HEK293T (cell line): ENCODE results near the gene KPTN.

Experiments used
- CTCF ChIA-PET: fragments of 350-600 bp; formaldehyde crosslinking; extraction: SDS; loops from one replicate; lab custom pipeline; 2021; ENCODE audit warnings: antibody characterized with exemption, inconsistent platforms; lab: Yijun Ruan, JAX
- POLR2A ChIA-PET: fragments of 350-600 bp; formaldehyde crosslinking; extraction: SDS; loops from one replicate; lab custom pipeline; 2020; ENCODE audit warnings: antibody characterized with exemption, inconsistent platforms; lab: Yijun Ruan, JAX
- DNase-seq: peaks from one replicate; pipeline ENCODE4 v3.0.0; 2012; ENCODE audit warnings: mixed read lengths; ENCODE audit errors: extremely low spot score
- ARNT ChIP-seq: fragments of 450-650 bp; IDR thresholded peaks from 2 replicates; pipeline ENCODE4 v1.6.1; 2017; ENCODE audit warnings: mild to moderate bottlenecking
- BHLHE40 ChIP-seq: fragments of 450-650 bp; IDR thresholded peaks from 2 replicates; pipeline ENCODE4 v1.6.1; 2016; ENCODE audit warnings: mild to moderate bottlenecking, moderate library complexity, borderline replicate concordance
- CTBP1 ChIP-seq: fragments of 450-650 bp; IDR thresholded peaks from 2 replicates; pipeline ENCODE4 v1.6.1; 2016; ENCODE audit warnings: borderline replicate concordance
- ELF4 ChIP-seq: fragments of 450-650 bp; IDR thresholded peaks from 2 replicates; pipeline ENCODE4 v1.6.1; 2017; ENCODE audit warnings: antibody characterized with exemption
- FOXA1 ChIP-seq: fragments of 450-650 bp; IDR thresholded peaks from 2 replicates; pipeline ENCODE4 v1.6.1; 2016; ENCODE audit warnings: mild to moderate bottlenecking
- FOXK2 ChIP-seq: fragments of 450-650 bp; IDR thresholded peaks from 2 replicates; pipeline ENCODE4 v1.6.1; 2016; ENCODE audit warnings: mild to moderate bottlenecking
- FOXM1 ChIP-seq: fragments of 450-650 bp; IDR thresholded peaks from 2 replicates; pipeline ENCODE4 v1.6.1; 2017; ENCODE audit warnings: mild to moderate bottlenecking, borderline replicate concordance
- HDGF ChIP-seq: fragments of 450-650 bp; IDR thresholded peaks from 2 replicates; pipeline ENCODE4 v1.6.1; 2017; ENCODE audit warnings: antibody characterized with exemption, borderline replicate concordance
- L3MBTL2 ChIP-seq: fragments of 450-650 bp; conservative IDR thresholded peaks from 2 replicates; pipeline ENCODE4 v1.6.1; 2016; ENCODE audit warnings: mild to moderate bottlenecking
- LEF1 ChIP-seq: fragments of 450-650 bp; IDR thresholded peaks from 2 replicates; pipeline ENCODE4 v1.6.1; 2017; ENCODE audit warnings: mild to moderate bottlenecking, borderline replicate concordance
- NFRKB ChIP-seq: fragments of 450-650 bp; IDR thresholded peaks from 2 replicates; pipeline ENCODE4 v1.6.1; 2016; ENCODE audit warnings: mild to moderate bottlenecking, moderate library complexity
- SP1 ChIP-seq: fragments of 450-650 bp; IDR thresholded peaks from 2 replicates; pipeline ENCODE4 v1.6.1; 2017
- SUZ12 ChIP-seq: fragments of 450-650 bp; IDR thresholded peaks from 2 replicates; pipeline ENCODE4 v1.6.1; 2016; ENCODE audit warnings: mild to moderate bottlenecking
- TARDBP ChIP-seq: fragments of 450-650 bp; IDR thresholded peaks from 2 replicates; pipeline ENCODE4 v1.6.1; 2016
- ZNF384 ChIP-seq: fragments of 450-650 bp; IDR thresholded peaks from 2 replicates; pipeline ENCODE4 v1.6.1; 2016
- TF ChIP-seq, protein P1 (sequence below): fragments of 450-650 bp; IDR thresholded peaks from 2 replicates; pipeline ENCODE4 v1.6.1; 2016

The KPTN gene

DNA sequence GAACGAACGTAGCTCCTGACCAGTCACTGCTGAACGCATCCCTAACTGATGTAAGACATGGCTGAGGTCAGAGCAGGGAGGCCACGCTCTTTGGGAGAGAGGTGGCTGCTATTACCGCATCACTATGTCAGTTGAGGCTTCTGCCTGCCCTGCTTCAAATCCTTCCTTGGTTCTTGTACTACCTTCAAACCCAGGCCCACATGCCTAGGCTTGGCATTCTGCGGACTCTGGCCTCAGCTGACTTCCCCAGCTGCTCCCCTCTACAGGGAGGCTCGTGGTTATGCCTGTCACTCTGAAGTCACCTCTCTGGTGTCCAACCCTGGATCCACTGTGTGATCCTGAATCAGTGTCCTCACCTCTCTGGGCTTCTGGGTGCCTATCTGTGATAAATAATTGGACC lies 49.9 kb downstream of the KPTN start:
- CTCF ChIA-PET = interaction anchor here (0.5 to 0.8 kb wide), 3 partner anchors 50 to 274 kb away, joined by 3 to 4 read pairs (median 4); no protein-coding TSS in a partner anchor
- no peak for TF ChIP-seq ARNT
- no peak for TF ChIP-seq BHLHE40
- no peak for TF ChIP-seq FOXM1
- TF ChIP-seq L3MBTL2 = no peak
- no peak for TF ChIP-seq ZNF384
- no peak for TF ChIP-seq HDGF
- TF ChIP-seq, protein P1, sequence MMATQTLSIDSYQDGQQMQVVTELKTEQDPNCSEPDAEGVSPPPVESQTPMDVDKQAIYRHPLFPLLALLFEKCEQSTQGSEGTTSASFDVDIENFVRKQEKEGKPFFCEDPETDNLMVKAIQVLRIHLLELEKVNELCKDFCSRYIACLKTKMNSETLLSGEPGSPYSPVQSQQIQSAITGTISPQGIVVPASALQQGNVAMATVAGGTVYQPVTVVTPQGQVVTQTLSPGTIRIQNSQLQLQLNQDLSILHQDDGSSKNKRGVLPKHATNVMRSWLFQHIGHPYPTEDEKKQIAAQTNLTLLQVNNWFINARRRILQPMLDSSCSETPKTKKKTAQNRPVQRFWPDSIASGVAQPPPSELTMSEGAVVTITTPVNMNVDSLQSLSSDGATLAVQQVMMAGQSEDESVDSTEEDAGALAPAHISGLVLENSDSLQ = no peak
- no peak for TF ChIP-seq SP1
- no peak for TF ChIP-seq NFRKB
- no peak for TF ChIP-seq FOXK2
- no peak for TF ChIP-seq FOXA1
- TF ChIP-seq TARDBP = no peak
- TF ChIP-seq SUZ12 = no peak
- TF ChIP-seq CTBP1 = no peak
- TF ChIP-seq ELF4 = no peak
- TF ChIP-seq LEF1 = no peak
- no peak for DNase-seq
- POLR2A ChIA-PET = no interaction called here

DNA sequence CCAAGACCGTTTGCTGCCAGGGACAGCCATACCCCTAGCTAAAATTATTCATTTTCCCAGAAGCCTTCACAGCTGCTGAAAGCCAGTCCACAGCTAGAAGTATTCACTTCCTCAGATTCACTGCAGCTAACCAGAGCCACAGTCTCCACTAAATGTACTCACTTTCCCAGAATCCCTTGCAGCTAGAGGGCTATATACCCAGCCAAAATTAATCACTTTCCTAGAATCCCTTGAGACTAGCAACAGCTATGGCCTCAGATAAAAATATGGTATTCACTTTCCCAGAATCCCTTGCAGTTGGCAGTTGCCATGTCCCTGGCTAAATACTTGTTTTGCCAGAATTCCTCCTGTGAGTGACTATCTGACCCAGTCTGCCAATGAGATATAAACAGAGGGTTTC lies 50.9 kb downstream of the KPTN start:
- CTCF ChIA-PET = interaction anchor here (0.6 to 1.2 kb wide), 4 partner anchors 115 to 290 kb away, joined by 3 to 5 read pairs (median 3); no protein-coding TSS in a partner anchor
- DNase-seq = no peak
- TF ChIP-seq SUZ12 (no peak), CTBP1 (no peak), ZNF384 (no peak), NFRKB (no peak)
- TF ChIP-seq, protein P1 = no peak
- POLR2A ChIA-PET = interaction anchor here (0.6 to 1.6 kb wide), 2 partner anchors 51 to 82 kb away, joined by 3 to 4 read pairs; partner anchors contain the start of gene KPTN

DNA sequence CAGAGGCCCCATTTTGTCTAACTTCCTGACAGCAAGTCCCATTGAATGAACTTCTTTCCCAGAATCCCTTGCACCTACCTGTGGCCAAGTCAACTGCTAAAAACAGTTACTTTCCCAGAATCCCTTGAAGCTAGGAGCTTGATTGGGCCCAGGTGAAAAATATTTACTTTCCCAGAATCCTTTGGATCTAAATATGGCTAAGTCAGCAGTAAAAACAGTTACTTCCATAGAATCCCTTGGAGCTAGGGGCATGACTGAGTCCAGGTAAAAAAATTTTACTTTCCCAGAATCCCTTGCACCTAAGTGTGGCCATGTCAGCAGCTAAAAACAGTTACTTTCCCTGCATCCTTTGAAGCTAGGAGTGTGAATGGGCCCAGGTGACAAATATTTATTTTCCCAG lies 51.5 kb downstream of the KPTN start:
- DNase-seq = no peak
- ChIA-PET CTCF (interaction anchor here (0.6 to 1.2 kb wide), 3 partner anchors 116 to 277 kb away, joined by 3 to 4 read pairs (median 3); no protein-coding TSS in a partner anchor), POLR2A (interaction anchor here (0.6 to 1.6 kb wide), 2 partner anchors 51 to 83 kb away, joined by 3 to 4 read pairs; partner anchors contain the start of gene KPTN)
- TF ChIP-seq SUZ12 (no peak), SP1 (no peak), BHLHE40 (no peak), FOXM1 (no peak), ELF4 (no peak), L3MBTL2 (no peak), NFRKB (no peak), FOXK2 (no peak), ZNF384 (no peak), CTBP1 (no peak), LEF1 (no peak), FOXA1 (no peak)

DNA sequence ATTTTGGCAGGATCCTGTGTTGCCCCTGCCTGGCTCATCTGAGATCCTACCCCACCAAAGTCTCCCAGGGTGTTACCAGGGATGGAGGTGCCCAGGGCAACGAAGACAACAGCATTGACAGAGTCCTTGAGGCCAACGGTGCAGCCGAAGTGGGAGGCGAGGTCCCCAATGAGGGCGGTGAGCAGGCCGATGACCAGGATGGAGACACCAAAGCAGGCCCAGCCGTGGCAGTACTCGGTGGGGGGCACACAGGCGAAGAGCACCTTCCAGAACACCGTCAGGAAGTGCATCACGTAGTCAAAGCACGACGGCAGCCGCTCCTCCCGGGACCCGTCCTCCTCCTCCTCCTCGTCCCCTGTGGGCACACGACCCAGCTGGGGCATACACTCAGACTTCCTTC lies 51.9 kb downstream of the KPTN start:
- POLR2A ChIA-PET = interaction anchor here (1.6 kb wide), 1 partner anchor 52 kb away, joined by 4 read pairs; the partner anchor contains the start of gene KPTN
- TF ChIP-seq TARDBP (no peak), FOXK2 (no peak), LEF1 (no peak), ZNF384 (no peak), SP1 (no peak), L3MBTL2 (no peak), FOXA1 (no peak), CTBP1 (no peak), HDGF (no peak), ARNT (no peak), SUZ12 (no peak)
- TF ChIP-seq, protein P1 = no peak
- CTCF ChIA-PET = interaction anchor here (0.6 kb wide), 1 partner anchor 116 kb away, joined by 4 read pairs; no protein-coding TSS in a partner anchor
- DNase-seq = no peak

DNA sequence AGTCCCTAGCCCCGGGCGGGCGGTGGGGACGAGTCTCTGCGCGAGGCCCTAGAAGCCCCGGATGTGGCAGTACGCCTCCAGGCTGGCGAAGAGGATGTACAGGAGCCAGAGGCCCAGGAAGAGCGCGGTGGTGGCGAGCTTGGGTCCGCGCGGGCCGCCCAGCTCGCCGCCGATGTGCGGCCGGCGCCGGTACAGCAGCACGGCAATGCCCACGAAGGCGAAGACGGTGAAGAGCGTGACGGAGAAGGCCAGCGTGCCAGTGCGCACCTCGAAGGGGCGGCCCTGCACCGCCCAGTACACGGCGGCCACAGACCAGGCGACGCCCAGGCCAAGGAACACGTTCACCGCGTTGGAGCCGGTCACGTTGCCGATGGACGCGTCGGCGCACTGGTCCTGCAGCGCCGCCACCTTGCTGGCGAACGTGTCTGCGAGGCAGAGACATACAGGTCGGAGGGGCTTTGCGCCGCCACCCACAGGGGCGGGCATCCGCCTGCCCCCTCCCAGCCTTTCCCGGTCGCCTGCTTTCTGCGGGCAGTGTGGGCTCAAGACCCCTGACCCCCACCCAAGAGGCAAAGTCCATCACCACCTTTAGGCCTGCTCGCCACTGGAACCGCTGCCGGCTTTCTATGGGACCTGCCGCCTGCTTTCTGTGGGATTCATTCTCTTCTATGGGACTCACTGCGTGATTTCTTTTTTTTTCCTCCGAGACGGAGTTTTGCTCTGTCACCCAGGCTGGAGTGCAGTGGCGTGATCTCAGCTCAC lies 53.8 kb downstream of the KPTN start:
- POLR2A ChIA-PET = no interaction called here
- DNase-seq = no peak
- TF ChIP-seq ARNT (no peak), LEF1 (no peak), TARDBP (no peak), ELF4 (no peak)
- CTCF ChIA-PET = no interaction called here

DNA sequence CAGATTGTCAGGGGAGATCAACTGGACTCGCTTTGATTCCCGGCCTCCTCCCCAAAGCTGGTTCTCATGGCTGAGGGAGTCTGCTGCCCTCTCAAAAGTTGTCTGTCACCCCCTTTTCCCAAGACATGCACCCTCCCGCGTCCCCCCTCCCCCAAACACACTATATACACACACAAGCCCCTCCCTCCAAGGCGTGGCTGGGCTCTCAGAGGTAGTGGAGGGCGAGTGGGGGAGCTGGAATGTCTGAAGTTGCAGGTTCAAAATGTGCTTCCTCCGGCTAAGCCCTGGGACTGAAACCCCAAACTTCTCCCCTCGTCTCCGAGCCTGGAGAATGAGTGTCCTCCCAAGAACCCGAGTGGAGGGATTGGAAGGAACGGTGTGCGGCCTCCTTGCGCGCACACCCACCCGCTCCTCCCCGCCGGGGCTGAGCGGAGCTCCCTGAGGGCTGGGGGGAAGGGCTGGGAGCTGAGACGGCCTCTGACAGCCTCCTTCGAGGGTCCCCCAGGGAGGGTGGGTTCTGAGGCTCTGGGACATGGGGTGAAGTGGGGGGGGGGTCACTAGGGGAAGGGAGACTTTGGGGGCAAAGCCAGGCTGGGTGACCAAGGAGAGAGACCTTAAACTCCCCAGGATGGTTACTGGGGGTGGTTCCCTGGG lies 54.8 kb downstream of the KPTN start:
- no peak for DNase-seq
- ChIA-PET POLR2A (interaction anchor here (0.5 to 1.2 kb wide), 3 partner anchors 314 to 685 kb away, joined by 3 to 4 read pairs (median 3); partner anchors contain the start of gene ZC3H4), CTCF (interaction anchor here (0.9 to 1.9 kb wide), 7 partner anchors 7 to 277 kb away, joined by 3 to 12 read pairs (median 4); partner anchors contain the start of gene DHX34)
- no peak for TF ChIP-seq HDGF
- no peak for TF ChIP-seq ARNT
- no peak for TF ChIP-seq FOXK2
- TF ChIP-seq FOXM1 = no peak
